AG04449 (cell line): Measurements from ENCODE around the gene PLEKHG4B.

ENCODE experiments used
- CTCF ChIA-PET: fragments of 350-600 bp; formaldehyde crosslinking; extraction: SDS; loops from one replicate; lab custom pipeline; 2021; ENCODE audit warnings: antibody characterized with exemption; lab: Yijun Ruan, JAX
- POLR2A ChIA-PET: fragments of 400-600, 350-600 bp; formaldehyde crosslinking; extraction: SDS; loops from one replicate; lab custom pipeline; 2020; ENCODE audit warnings: antibody characterized with exemption, inconsistent platforms; lab: Yijun Ruan, JAX
- DNase-seq: peaks from one replicate; pipeline ENCODE4 v3.0.0-alpha.2; 2010; ENCODE audit warnings: low read depth, low spot score
- H3K4me3 ChIP-seq: 2 replicates; pipeline ENCODE4 v1.5.1; 2011; ENCODE audit warnings: low read depth, mild to moderate bottlenecking, control low read depth, low read length
- CTCF ChIP-seq: IDR thresholded peaks from one replicate; pipeline ENCODE4 v1.5.1; 2011; ENCODE audit warnings: mild to moderate bottlenecking, moderate library complexity, low read length, control low read depth, inconsistent platforms; ENCODE audit not compliant: insufficient read depth; ENCODE audit errors: missing control alignments

Gene PLEKHG4B

GRCh38 chr5:109826-110225, 17.9 kb downstream of the PLEKHG4B start:
- CTCF ChIA-PET, result no interaction called here
- DNase-seq, result no peak
- POLR2A ChIA-PET, result no interaction called here
- TF ChIP-seq CTCF, result no peak
- no peak overlapping the region for H3K4me3 ChIP-seq

- POLR2A ChIA-PET, result no interaction called here
- no peak overlapping the region for H3K4me3 ChIP-seq
- CTCF ChIA-PET, result no interaction called here
- no peak for TF ChIP-seq CTCF
- DNase-seq, result no peak
Observed at GRCh38 chr5:110270-110888, 18.4 kb downstream of the PLEKHG4B start.

- TF ChIP-seq CTCF, result no peak
- ChIA-PET POLR2A (no interaction called here), CTCF (no interaction called here)
- H3K4me3 ChIP-seq, result no peak overlapping the region
- DNase-seq, result no peak
Observed at GRCh38 chr5:111171-111570, 19.2 kb downstream of the PLEKHG4B start.

- TF ChIP-seq CTCF, result no peak
- ChIA-PET CTCF (no interaction called here), POLR2A (no interaction called here)
- no peak for DNase-seq
- no peak overlapping the region for H3K4me3 ChIP-seq
Observed at GRCh38 chr5:119486-120097, 27.6 kb downstream of the PLEKHG4B start.

GRCh38 chr5:121432-121831, 29.5 kb downstream of the PLEKHG4B start:
- ChIA-PET POLR2A (no interaction called here), CTCF (no interaction called here)
- TF ChIP-seq CTCF, result no peak
- H3K4me3 ChIP-seq, result no peak overlapping the region
- no peak for DNase-seq

GRCh38 chr5:125815-126214, 33.8 kb downstream of the PLEKHG4B start:
- ChIA-PET POLR2A (no interaction called here), CTCF (no interaction called here)
- DNase-seq, result no peak
- no peak overlapping the region for H3K4me3 ChIP-seq
- no peak for TF ChIP-seq CTCF
